ENCODE results near the gene CTSC. TPM values are rescaled to one million over a fixed set of nuclear protein-coding genes. Genes with fewer than 3 reads are reported as not detected.

The CTSC gene
- total and polyA plus RNA-seq, 9 of the 15 experiments (the other 6 are each of a cell fraction or from before 2014, with no cell fraction given), result 113 to 403 (median 187) TPM

- no peak for TF ChIP-seq REST (IDR thresholded peaks at IDR 0.05; ENCODE audit: borderline replicate concordance)
- TF ChIP-seq REST (CRISPR knock-in tag; IDR thresholded peaks at IDR 0.05; ENCODE audit: low read depth), result no peak
- TF ChIP-seq SPI1 (IDR thresholded peaks at IDR 0.05; ENCODE audit: borderline replicate concordance, low read depth, low read length), result no peak
- TF ChIP-seq ATF4 (CRISPR knock-in tag; IDR thresholded peaks at IDR 0.05), result no peak
- TF ChIP-seq SMAD3 (CRISPR knock-in tag; conservative IDR thresholded peaks at IDR 0.05), result no peak
- TF ChIP-seq ZBTB33 (CRISPR knock-in tag; IDR thresholded peaks at IDR 0.05), result no peak
- TF ChIP-seq HBP1 (CRISPR knock-in tag; IDR thresholded peaks at IDR 0.05), result no peak
- TF ChIP-seq ZBTB1 (CRISPR knock-in tag; IDR thresholded peaks at IDR 0.05; ENCODE audit: borderline replicate concordance, low read depth), result no peak
- no peak for TF ChIP-seq GABPB1 (CRISPR knock-in tag; IDR thresholded peaks at IDR 0.05)
- TF ChIP-seq NELFE (IDR thresholded peaks at IDR 0.05; ENCODE audit: insufficient read depth, insufficient read length), result no peak
- TF ChIP-seq ZNF79 (CRISPR knock-in tag; IDR thresholded peaks at IDR 0.05; ENCODE audit: low read depth), result no peak
- no peak for TF ChIP-seq XRCC4 (IDR thresholded peaks at IDR 0.05; ENCODE audit: extremely low read depth, insufficient read depth, insufficient read length)
- no peak for TF ChIP-seq JUN (IDR thresholded peaks at IDR 0.05; ENCODE audit: borderline replicate concordance, low read depth, low read length)
- TF ChIP-seq JUN (CRISPR knock-in tag; IDR thresholded peaks at IDR 0.05; ENCODE audit: borderline replicate concordance), result no peak
Observed at GRCh38 chr11:88352139-88352538, 14.6 kb upstream of the CTSC start (continued).

Measured in K562 (cell line).